IPS DF 19.7 (cell line): ENCODE measurements around the gene KAZN.

Experiments
- DNase-seq: peaks from one replicate; pipeline ENCODE4 v3.0.0-alpha.2; 2013; ENCODE audit warnings: low read depth, low spot score

KAZN gene

DNA sequence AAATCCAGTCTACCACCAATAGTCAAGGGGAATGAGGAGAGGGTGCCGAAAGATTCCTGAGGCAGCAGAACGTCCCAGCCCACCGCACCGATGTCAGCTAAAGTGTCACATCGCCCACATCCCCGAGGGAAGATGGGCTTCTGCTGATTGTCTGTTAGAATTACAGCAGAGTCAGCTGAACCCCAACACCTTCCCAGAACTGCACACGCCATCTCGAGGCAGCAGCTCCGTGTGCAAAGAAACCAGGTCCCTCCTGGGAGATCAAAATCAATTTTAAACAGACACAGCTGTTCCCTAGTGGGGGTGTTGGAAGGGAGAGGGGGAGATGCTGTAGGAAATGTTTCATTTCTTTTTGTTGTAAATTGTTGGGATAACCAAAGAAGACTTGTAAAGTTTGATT is 12.8 kb upstream of the KAZN start:
- no peak for DNase-seq

GRCh38 chr1:14590411-14591180 is 7.9 kb upstream of the KAZN start:
- DNase-seq, result no peak

- no peak for DNase-seq
Observed at GRCh38 chr1:14591600-14591999, 6.9 kb upstream of the KAZN start.

GRCh38 chr1:14592004-14592631 is 6.4 kb upstream of the KAZN start:
- no peak for DNase-seq

- DNase-seq, result no peak
Observed at GRCh38 chr1:14593302-14593701, 5.2 kb upstream of the KAZN start.

GRCh38 chr1:14594045-14594444 is 4.4 kb upstream of the KAZN start:
- DNase-seq, result no peak

DNA sequence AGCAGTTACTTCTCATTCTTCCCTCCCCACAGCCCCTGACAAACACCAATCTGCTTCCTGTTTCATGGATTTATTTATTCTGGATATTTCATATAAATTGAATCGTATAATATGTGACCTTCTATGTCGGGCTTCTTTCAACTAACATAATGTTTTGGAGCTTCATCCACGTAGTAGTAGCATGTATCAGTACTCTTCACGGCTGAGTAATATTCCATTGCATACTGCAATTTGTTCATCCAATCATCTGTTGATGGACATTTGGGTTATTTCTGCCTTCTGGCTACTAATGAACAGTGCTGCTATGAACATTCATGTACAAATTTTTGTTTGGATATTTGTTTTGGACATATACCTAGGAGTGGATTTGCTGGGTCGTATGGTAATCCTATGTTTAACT is 1.9 kb upstream of the KAZN start:
- DNase-seq, result no peak

GRCh38 chr1:14597343-14598006 is 1.0 kb upstream of the KAZN start:
- peak; percentile 42 for DNase-seq

DNA sequence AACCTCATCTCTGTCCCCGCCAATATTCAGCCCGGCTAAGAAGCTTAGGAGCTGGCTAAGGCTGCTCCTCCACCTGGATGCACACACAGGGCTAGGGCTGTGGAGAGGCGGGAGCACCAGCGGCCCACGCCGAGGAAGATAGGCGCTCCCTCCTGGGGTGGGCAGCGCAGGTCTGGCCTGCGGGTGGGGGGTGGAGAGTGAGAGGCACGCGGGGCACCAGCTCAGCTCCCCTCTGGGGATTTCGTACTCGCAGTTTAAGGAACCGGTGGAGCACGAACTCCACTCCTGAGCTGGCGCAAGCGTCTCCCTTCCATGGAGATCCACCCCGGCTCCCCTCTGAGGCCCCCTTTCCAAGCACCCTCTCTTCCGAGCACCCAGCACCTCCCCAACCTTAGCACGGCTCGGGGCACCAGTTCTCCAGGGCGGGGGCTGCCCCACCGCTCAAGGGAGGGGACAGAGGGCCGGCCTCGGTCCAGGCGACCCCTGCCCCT is 433 bp upstream of the KAZN start:
- no peak for DNase-seq

- DNase-seq, result no peak
Observed at GRCh38 chr1:14599183-14599791, 802 bp downstream of the KAZN start.

DNA sequence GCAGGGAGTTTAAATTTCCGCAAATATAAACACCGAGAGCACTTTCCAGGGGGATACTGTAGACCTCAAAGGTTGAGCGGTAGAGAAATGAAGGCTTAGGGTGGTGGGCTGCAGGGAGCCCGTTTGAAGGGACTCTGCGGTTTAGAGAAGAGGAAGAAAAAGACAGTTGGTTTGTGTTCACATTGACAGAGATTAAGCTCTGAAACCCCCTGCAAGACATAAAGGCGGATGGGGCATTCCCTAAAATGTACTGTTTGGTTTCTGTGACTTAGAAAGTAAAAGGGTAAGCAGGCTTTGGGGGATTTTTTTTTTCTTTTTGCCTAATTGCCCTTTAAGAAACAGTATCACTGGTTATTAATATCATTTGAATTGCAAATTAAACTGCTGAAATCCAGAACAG is 1.3 kb downstream of the KAZN start:
- no peak for DNase-seq

DNA sequence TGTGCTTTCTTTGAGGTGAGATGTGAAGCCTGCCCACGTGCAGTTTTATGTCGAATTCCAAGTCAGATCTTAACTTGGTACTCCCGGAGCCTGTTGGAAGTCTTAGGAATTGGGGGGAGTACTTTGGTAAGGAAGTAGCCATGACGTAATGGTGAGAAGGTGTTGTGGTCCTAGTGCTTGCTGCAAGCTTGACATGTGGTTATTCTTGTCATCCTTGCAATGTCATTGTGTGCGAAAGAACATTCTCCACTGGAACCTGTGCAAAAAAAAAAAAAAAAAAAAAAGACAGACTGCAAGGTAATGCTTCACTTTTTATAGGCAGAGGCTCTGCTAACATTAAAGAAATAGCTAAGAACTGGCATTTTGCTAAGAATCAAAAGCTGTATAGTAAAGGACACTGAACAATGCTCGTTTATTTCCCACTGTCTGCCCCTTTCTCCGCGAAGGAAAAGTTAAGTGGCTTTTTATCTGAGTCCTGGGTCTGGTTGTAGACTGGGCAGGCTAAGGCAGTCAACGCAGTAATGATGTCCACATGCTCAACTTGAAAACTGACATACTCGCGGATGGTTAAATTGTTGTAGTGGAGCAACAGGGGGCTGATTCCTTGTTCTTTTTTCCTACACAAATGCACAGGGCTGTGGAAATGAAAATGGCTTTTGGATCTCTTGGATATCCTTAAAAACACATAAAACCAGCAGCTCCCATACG is 2.1 kb downstream of the KAZN start:
- DNase-seq, result no peak

- DNase-seq, result no peak
Observed at GRCh38 chr1:14602136-14602535, 3.7 kb downstream of the KAZN start.

DNA sequence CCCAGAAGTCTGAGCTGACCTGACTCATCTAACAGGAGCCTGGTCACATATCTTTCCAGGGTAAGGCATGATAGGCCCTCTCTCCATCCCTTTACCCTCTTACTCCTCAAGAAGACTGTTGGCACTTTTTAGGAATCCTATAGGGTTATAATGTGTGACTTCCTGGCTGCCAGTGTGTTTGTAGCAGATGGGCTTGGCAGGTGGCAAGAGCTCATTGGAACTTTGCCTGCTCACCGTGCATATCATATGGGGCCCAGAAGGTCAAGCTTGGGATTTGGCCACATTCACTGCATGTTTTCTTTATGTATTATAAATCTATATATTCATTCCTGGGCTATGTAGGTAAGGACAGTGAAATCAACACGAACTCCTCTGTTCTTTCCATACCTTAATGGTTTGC is 5.2 kb downstream of the KAZN start:
- DNase-seq, result no peak

- no peak for DNase-seq
Observed at GRCh38 chr1:14604414-14604813, 5.9 kb downstream of the KAZN start.

GRCh38 chr1:14605945-14606344 is 7.5 kb downstream of the KAZN start:
- DNase-seq, result no peak

DNA sequence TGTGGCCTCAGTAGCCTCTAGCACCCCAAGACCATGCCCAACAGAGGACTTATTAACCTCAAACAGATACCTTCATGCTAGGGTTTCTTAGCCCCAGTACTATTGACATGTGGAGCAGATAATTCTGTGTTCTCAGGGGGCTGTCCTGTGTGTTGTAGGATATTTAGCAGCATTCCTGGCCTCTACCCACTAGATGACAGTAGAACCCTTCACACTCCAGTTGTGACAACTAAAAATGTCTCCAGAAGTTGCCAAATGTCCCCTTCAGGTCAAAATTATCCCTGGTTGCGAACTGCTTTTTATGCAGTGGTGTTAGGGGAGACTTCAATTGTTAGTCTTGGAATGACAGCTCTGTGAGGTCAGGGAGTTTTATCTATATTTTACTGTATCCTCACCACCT is 8.1 kb downstream of the KAZN start:
- no peak for DNase-seq

GRCh38 chr1:14607295-14607694 is 8.8 kb downstream of the KAZN start:
- no peak for DNase-seq

DNA sequence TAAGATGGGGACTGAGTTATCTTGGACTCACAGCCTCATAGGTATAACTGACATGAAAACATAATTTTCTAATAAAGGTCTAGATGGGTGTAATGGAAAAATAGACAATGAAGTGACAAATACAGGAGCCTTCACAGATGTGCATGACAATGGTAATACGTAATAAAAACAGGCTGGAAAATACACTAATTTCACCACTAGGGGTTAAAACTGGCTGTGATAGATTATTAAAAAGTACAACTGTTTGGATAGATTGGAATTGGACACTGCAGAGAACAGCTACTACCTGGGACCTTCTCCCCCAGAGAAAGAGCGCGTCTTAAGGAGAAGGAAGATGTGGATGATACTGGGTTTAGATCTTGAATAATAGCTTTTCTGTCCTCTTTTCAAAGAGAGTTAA is 9.8 kb downstream of the KAZN start:
- no peak for DNase-seq

- DNase-seq, result no peak
Observed at GRCh38 chr1:14610761-14611160, 12.3 kb downstream of the KAZN start.

GRCh38 chr1:14611792-14612191 is 13.3 kb downstream of the KAZN start:
- DNase-seq, result no peak

DNA sequence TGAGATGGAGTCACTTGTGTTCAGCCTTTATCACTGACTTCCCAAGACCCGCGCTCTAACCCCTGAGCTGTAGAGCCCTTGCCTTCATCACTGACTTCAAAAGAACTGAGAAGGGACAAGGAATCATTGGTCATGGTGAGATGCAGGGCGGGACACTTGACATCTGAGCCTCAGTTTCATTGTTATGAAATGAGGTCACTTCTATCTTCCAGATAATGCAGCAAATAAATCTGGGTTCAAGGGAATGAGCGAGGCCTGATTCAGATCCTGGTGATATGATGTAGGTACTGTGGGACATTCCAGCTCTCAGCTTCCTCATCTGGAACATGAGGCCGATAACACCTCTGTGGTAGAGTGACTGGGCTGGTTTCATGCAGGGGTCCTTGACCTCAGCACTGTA is 13.8 kb downstream of the KAZN start:
- DNase-seq, result no peak
